ENCODE measurements around the gene SIRPD. TPM values are rescaled to one million over a fixed set of nuclear protein-coding genes. Genes with fewer than 3 reads are reported as not detected.

SIRPD gene
- total and polyA plus RNA-seq, 2 of the 8 experiments (the other 6 are each of a cell fraction or from before 2014, with no cell fraction given): not detected

DNA sequence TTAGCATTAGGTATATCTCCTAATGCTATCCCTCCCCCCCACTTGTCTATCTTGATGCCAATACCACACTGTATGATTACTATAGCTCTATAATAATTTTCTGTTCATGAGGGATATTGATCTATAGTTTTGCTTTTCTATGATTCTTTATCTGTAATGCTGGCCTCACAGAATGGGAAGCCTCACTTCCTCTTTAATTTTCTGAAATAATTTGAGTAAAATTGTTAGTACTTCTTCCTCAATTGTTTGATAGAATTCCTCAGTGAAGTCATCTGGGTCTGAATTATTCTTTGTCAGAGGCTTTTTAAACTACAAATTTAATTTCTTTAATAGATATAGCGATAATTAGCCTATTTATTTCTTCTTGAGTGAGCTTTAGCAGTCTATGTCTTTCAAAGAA, 31.2 kb downstream of the SIRPD start:
- WGBS, 2 experiments (ENCODE audit: extremely low coverage in 1 of 2, insufficient coverage in 1 of 2, insufficient read length in 1 of 2, insufficient replicate concordance in 2 of 2, low coverage in 1 of 2, low lambda C conversion rate in 2 of 2, missing lambda C conversion rate in 1 of 2): 89% methylated on average over 1 of the region's 1 CpG; no CpG with 5 or more reads in 1 of the 2 experiments
- H2BK12ac ChIP-seq (ENCODE audit: low read depth, low read length): no peak overlapping the region
- H3K79me2 ChIP-seq (ENCODE audit: control insufficient read depth in 1 of 2, insufficient read depth in 2 of 2, low read length in 2 of 2): no peaks in the 10 kb centered on the region
- H2BK20ac ChIP-seq (ENCODE audit: low read length): no peak overlapping the region
- H3K27me3 ChIP-seq (replicated peaks in 1 of 4; ENCODE audit: control insufficient read depth in 3 of 4, extremely low read depth in 1 of 4, insufficient read depth in 3 of 4, low read length in 3 of 4): no peaks in the 10 kb centered on the region
- no peak overlapping the region for H2BK120ac ChIP-seq (replicated peaks; ENCODE audit: low read depth, low read length)
- H3K79me1 ChIP-seq (ENCODE audit: low read depth, low read length): no peaks in the 10 kb centered on the region
- no peak overlapping the region for H3K4me2 ChIP-seq (ENCODE audit: insufficient read depth in 1 of 2, low read depth in 2 of 2, low read length in 2 of 2)
- no peak overlapping the region for H2BK5ac ChIP-seq (ENCODE audit: low read depth, low read length)
- H2AFZ ChIP-seq (ENCODE audit: low read length): no peak overlapping the region
- no peak for DNase-seq (ENCODE audit: low read depth in 1 of 2, low spot score in 2 of 2)
- H3K36me3 ChIP-seq (ENCODE audit: control insufficient read depth in 2 of 4, insufficient read depth in 4 of 4, low read length in 3 of 4): no peaks in the 10 kb centered on the region
- H4K20me1 ChIP-seq (replicated peaks in 1 of 2; ENCODE audit: control insufficient read depth in 1 of 2, insufficient read depth in 2 of 2, low read length in 2 of 2): no peaks in the 10 kb centered on the region
- H4K91ac ChIP-seq (replicated peaks; ENCODE audit: insufficient read length, low read length): no peak overlapping the region
- no peak overlapping the region for H2AK5ac ChIP-seq (ENCODE audit: low read depth, low read length)
- FAIRE-seq: no peak
- no peak overlapping the region for H3K4me3 ChIP-seq (ENCODE audit: extremely low read depth in 1 of 4, insufficient read depth in 2 of 4, low read depth in 3 of 4, low read length in 4 of 4)
- ChIA-PET CTCF (ENCODE audit: partially characterized antibody) (interaction anchor here (0.7 to 1.0 kb wide), 2 partner anchors 22 to 222 kb away, joined by 3 to 4 read pairs; no protein-coding TSS in a partner anchor), POLR2A (ENCODE audit: partially characterized antibody) (interaction anchor here (0.7 kb wide), 1 partner anchor 61 kb away, joined by 3 read pairs; no protein-coding TSS in a partner anchor)
- no peak overlapping the region for H3K4ac ChIP-seq (replicated peaks; ENCODE audit: insufficient read length, low read depth, low read length)
- H3K9me3 ChIP-seq (ENCODE audit: insufficient read depth in 2 of 2, low read depth in 1 of 2, low read length in 1 of 2): no peaks in the 10 kb centered on the region
- H4K8ac ChIP-seq (ENCODE audit: extremely low read depth, insufficient read depth, low read length): no peak overlapping the region
- H3K23me2 ChIP-seq (ENCODE audit: low read depth, low read length): no peaks in the 10 kb centered on the region
- no peak overlapping the region for H2BK15ac ChIP-seq (ENCODE audit: low read length)
- H3K14ac ChIP-seq (ENCODE audit: insufficient read length): no peak overlapping the region
- no peak for TF ChIP-seq FOSL1 (IDR thresholded peaks at IDR 0.05; ENCODE audit: insufficient read depth, low read depth, low read length)
- TF ChIP-seq USF2 (IDR thresholded peaks at IDR 0.05; ENCODE audit: low read length): no peak
- TF ChIP-seq KDM1A (IDR thresholded peaks at IDR 0.05; ENCODE audit: borderline replicate concordance, low read length): no peak
- no peak overlapping the region for H3K9ac ChIP-seq (replicated peaks in 1 of 4; ENCODE audit: extremely low read depth in 1 of 4, low read depth in 3 of 4, low read length in 3 of 4)
- H3K4me1 ChIP-seq (replicated peaks in 1 of 4; ENCODE audit: control insufficient read depth in 3 of 4, insufficient read depth in 4 of 4, low read length in 3 of 4): no peaks in the 10 kb centered on the region; a peak in 1 of 7 replicates
- no peak overlapping the region for H3K27ac ChIP-seq (ENCODE audit: low read depth, low read length)
- H3K23ac ChIP-seq (ENCODE audit: insufficient read length): no peak overlapping the region
- no peak overlapping the region for H3K56ac ChIP-seq (replicated peaks; ENCODE audit: insufficient read length, low read depth, low read length)
- no peak overlapping the region for H3K18ac ChIP-seq (ENCODE audit: extremely low read depth, low read length)
- no peak overlapping the region for H4K5ac ChIP-seq (ENCODE audit: insufficient read length, low read depth, low read length)

Measured in H1 (cell line).